Measurements from ENCODE around the gene PDE4A. TPM values are rescaled to one million over a fixed set of nuclear protein-coding genes. Genes with fewer than 3 reads are reported as not detected.
A peak's percentile ranks its signal among the peaks of the same experiment; 100 is the strongest.
"Not testable (repeated sequence)": the region's sequence is repeated elsewhere in the genome, so short reads cannot be mapped to it uniquely, and the experiment has no call there.

Gene PDE4A
- total and polyA plus RNA-seq, 5 donors from 2014 or later = 0.86 to 16.6 (median 4.0) TPM

GRCh38 chr19:10461047-10461949, 41.0 kb downstream of the PDE4A start:
- Histone ChIP-seq H3K36me3 (ENCODE audit: control insufficient read depth, insufficient read depth, low read length) (no peaks in the 10 kb centered on the region), H3K4me3 (ENCODE audit: low read depth, low read length) (peak overlapping the region; percentile 32), H3K27me3 (ENCODE audit: control insufficient read depth, insufficient read depth, low read length) (no peaks in the 10 kb centered on the region), H3K4me1 (ENCODE audit: control insufficient read depth, insufficient read depth, low read length, poor library complexity, severe bottlenecking) (peaks cover 7% of the 10 kb centered on the region), H3K9me3 (ENCODE audit: control insufficient read depth in 2 of 2, low read length in 2 of 2) (no peaks in the 10 kb centered on the region), H3K27ac (ENCODE audit: insufficient read depth, low read length, poor library complexity, severe bottlenecking) (no peak overlapping the region)
- Mint-ChIP-seq H3K27me3 (peaks cover 6% of the 10 kb centered on the region), H3K27ac (no peak overlapping the region), H3K4me1 (peaks cover 0 to 17% (median under 1%) of the 10 kb centered on the region in 4 donors), H3K9me3 (no peaks in the 10 kb centered on the region), H3K4me3 (peak overlapping the region in 3 of 4 donors; percentile 56 to 75 (median 67)), H3K36me3 (no peaks in the 10 kb centered on the region)
- DNase-seq (peak; percentile 74 to 86 (median 79)), ATAC-seq (ENCODE audit: low read depth in 2 of 2) (peak; percentile 73 to 78)

GRCh38 chr19:10462042-10462441, 41.7 kb downstream of the PDE4A start:
- not testable (repeated sequence) for ATAC-seq (ENCODE audit: low read depth in 2 of 2); H3K4me3 ChIP-seq (ENCODE audit: low read depth, low read length); H3K27ac ChIP-seq (ENCODE audit: insufficient read depth, low read length, poor library complexity, severe bottlenecking); H3K36me3 ChIP-seq (ENCODE audit: control insufficient read depth, insufficient read depth, low read length); H3K9me3 Mint-ChIP-seq; H3K9me3 ChIP-seq (ENCODE audit: control insufficient read depth in 2 of 2, low read length in 2 of 2); H3K27me3 Mint-ChIP-seq; H3K4me1 ChIP-seq (ENCODE audit: control insufficient read depth, insufficient read depth, low read length, poor library complexity, severe bottlenecking); DNase-seq; H3K27me3 ChIP-seq (ENCODE audit: control insufficient read depth, insufficient read depth, low read length); H3K36me3 Mint-ChIP-seq
- H3K27ac Mint-ChIP-seq = peak overlapping the region in 1 of 3 donors; percentile 91
- peaks cover 0 to 17% (median under 1%) of the 10 kb centered on the region in 4 donors for H3K4me1 Mint-ChIP-seq
- H3K4me3 Mint-ChIP-seq = peak overlapping the region in 2 of 4 donors; percentile 50 to 67

GRCh38 chr19:10462557-10462956, 42.2 kb downstream of the PDE4A start:
- Histone ChIP-seq H3K27ac (ENCODE audit: insufficient read depth, low read length, poor library complexity, severe bottlenecking) (no peak overlapping the region), H3K36me3 (ENCODE audit: control insufficient read depth, insufficient read depth, low read length) (peaks cover 3% of the 10 kb centered on the region), H3K9me3 (ENCODE audit: control insufficient read depth in 2 of 2, low read length in 2 of 2) (no peaks in the 10 kb centered on the region), H3K27me3 (ENCODE audit: control insufficient read depth, insufficient read depth, low read length) (no peaks in the 10 kb centered on the region), H3K4me3 (ENCODE audit: low read depth, low read length) (no peak overlapping the region), H3K4me1 (ENCODE audit: control insufficient read depth, insufficient read depth, low read length, poor library complexity, severe bottlenecking) (peaks cover 7% of the 10 kb centered on the region)
- Mint-ChIP-seq H3K4me3 (peak overlapping the region in 3 of 4 donors; percentile 4 to 67 (median 35)), H3K4me1 (peaks cover 0 to 17% (median under 1%) of the 10 kb centered on the region in 4 donors), H3K36me3 (peaks cover 4% of the 10 kb centered on the region), H3K27me3 (peaks cover 6% of the 10 kb centered on the region), H3K27ac (no peak overlapping the region), H3K9me3 (peaks cover 0 to 1% (median 0%) of the 10 kb centered on the region in 7 donors)
- no peak for ATAC-seq (ENCODE audit: low read depth in 2 of 2)
- DNase-seq = no peak

- no peak overlapping the region for H3K27ac Mint-ChIP-seq
- H3K4me1 Mint-ChIP-seq = peaks cover 0 to 17% (median under 1%) of the 10 kb centered on the region in 4 donors
- Histone ChIP-seq H3K4me3 (ENCODE audit: low read depth, low read length) (no peak overlapping the region), H3K36me3 (ENCODE audit: control insufficient read depth, insufficient read depth, low read length) (peaks cover 3% of the 10 kb centered on the region), H3K4me1 (ENCODE audit: control insufficient read depth, insufficient read depth, low read length, poor library complexity, severe bottlenecking) (peaks cover 7% of the 10 kb centered on the region), H3K9me3 (ENCODE audit: control insufficient read depth in 2 of 2, low read length in 2 of 2) (no peaks in the 10 kb centered on the region), H3K27ac (ENCODE audit: insufficient read depth, low read length, poor library complexity, severe bottlenecking) (no peak overlapping the region), H3K27me3 (ENCODE audit: control insufficient read depth, insufficient read depth, low read length) (no peaks in the 10 kb centered on the region)
- peaks cover 6% of the 10 kb centered on the region for H3K27me3 Mint-ChIP-seq
- ATAC-seq (ENCODE audit: low read depth in 2 of 2) (no peak), DNase-seq (no peak)
- H3K36me3 Mint-ChIP-seq = peaks cover 7% of the 10 kb centered on the region
- no peak overlapping the region for H3K4me3 Mint-ChIP-seq
- peaks cover 0 to 1% (median 0%) of the 10 kb centered on the region in 7 donors for H3K9me3 Mint-ChIP-seq
These were observed 44.1 kb downstream of the PDE4A start for GRCh38 chr19:10464456-10464855.

DNA sequence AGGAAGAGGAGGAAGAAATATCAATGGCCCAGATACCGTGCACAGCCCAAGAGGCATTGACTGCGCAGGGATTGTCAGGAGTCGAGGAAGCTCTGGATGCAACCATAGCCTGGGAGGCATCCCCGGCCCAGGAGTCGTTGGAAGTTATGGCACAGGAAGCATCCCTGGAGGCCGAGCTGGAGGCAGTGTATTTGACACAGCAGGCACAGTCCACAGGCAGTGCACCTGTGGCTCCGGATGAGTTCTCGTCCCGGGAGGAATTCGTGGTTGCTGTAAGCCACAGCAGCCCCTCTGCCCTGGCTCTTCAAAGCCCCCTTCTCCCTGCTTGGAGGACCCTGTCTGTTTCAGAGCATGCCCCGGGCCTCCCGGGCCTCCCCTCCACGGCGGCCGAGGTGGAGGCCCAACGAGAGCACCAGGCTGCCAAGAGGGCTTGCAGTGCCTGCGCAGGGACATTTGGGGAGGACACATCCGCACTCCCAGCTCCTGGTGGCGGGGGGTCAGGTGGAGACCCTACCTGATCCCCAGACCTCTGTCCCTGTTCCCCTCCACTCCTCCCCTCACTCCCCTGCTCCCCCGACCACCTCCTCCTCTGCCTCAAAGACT, 46.9 kb downstream of the PDE4A start:
- H3K27ac Mint-ChIP-seq = peak overlapping the region in 1 of 3 donors; percentile 77
- H3K36me3 Mint-ChIP-seq = peaks cover 7% of the 10 kb centered on the region
- DNase-seq (no peak), ATAC-seq (ENCODE audit: low read depth in 2 of 2) (no peak)
- peaks cover 0 to 5% (median 0%) of the 10 kb centered on the region in 4 donors for H3K4me1 Mint-ChIP-seq
- no peaks in the 10 kb centered on the region for H3K27me3 ChIP-seq (ENCODE audit: control insufficient read depth, insufficient read depth, low read length)
- H3K36me3 ChIP-seq (ENCODE audit: control insufficient read depth, insufficient read depth, low read length) = peaks cover 3% of the 10 kb centered on the region
- H3K4me3 Mint-ChIP-seq = no peak overlapping the region
- no peaks in the 10 kb centered on the region for H3K9me3 ChIP-seq (ENCODE audit: control insufficient read depth in 2 of 2, low read length in 2 of 2)
- H3K27ac ChIP-seq (ENCODE audit: insufficient read depth, low read length, poor library complexity, severe bottlenecking) = no peak overlapping the region
- no peak overlapping the region for H3K4me3 ChIP-seq (ENCODE audit: low read depth, low read length)
- H3K9me3 Mint-ChIP-seq = peaks cover 0 to 1% (median 0%) of the 10 kb centered on the region in 7 donors
- H3K27me3 Mint-ChIP-seq = peaks cover 11% of the 10 kb centered on the region
- no peaks in the 10 kb centered on the region for H3K4me1 ChIP-seq (ENCODE audit: control insufficient read depth, insufficient read depth, low read length, poor library complexity, severe bottlenecking)

- Mint-ChIP-seq H3K4me1 (peaks cover 0 to 2% (median 0%) of the 10 kb centered on the region in 4 donors), H3K4me3 (no peak overlapping the region), H3K27me3 (peaks cover 6% of the 10 kb centered on the region), H3K27ac (no peak overlapping the region), H3K9me3 (peaks cover 0 to 1% (median 0%) of the 10 kb centered on the region in 7 donors), H3K36me3 (peaks cover 7% of the 10 kb centered on the region)
- Histone ChIP-seq H3K27ac (ENCODE audit: insufficient read depth, low read length, poor library complexity, severe bottlenecking) (no peak overlapping the region), H3K4me3 (ENCODE audit: low read depth, low read length) (no peak overlapping the region), H3K9me3 (ENCODE audit: control insufficient read depth in 2 of 2, low read length in 2 of 2) (no peaks in the 10 kb centered on the region), H3K4me1 (ENCODE audit: control insufficient read depth, insufficient read depth, low read length, poor library complexity, severe bottlenecking) (no peaks in the 10 kb centered on the region), H3K36me3 (ENCODE audit: control insufficient read depth, insufficient read depth, low read length) (peaks cover 3% of the 10 kb centered on the region), H3K27me3 (ENCODE audit: control insufficient read depth, insufficient read depth, low read length) (no peaks in the 10 kb centered on the region)
- DNase-seq = no peak
- no peak for ATAC-seq (ENCODE audit: low read depth in 2 of 2)
These were observed 47.8 kb downstream of the PDE4A start for GRCh38 chr19:10468133-10468532.

DNA sequence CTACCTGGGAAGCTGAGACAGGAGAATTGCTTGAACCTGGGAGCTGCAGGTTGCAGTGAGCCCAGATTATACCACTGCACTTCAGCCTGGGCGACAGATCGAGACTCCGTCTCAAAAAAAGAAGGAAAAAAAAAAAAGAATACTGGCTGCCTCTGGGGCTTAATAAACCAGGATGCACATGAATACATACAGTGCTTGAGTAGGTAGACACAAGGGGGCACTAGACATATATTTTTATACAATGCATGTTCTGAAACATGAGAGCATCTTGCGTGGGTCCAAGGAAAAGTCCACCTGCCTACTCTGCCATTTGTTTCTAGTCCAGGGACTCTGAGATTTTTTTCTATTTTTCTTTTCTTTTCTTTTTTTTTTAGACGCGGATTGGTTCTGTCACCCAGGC, 51.6 kb downstream of the PDE4A start:
- H3K27ac ChIP-seq (ENCODE audit: insufficient read depth, low read length, poor library complexity, severe bottlenecking) = no peak overlapping the region
- H3K36me3 Mint-ChIP-seq = peaks cover 4% of the 10 kb centered on the region
- no peak overlapping the region for H3K4me3 ChIP-seq (ENCODE audit: low read depth, low read length)
- H3K9me3 Mint-ChIP-seq = peaks cover 0 to 1% (median 0%) of the 10 kb centered on the region in 7 donors
- ATAC-seq (ENCODE audit: low read depth in 2 of 2) (peak in 1 of 2 donors; percentile 55), DNase-seq (peak in 2 of 3 donors; percentile 28 to 65)
- no peaks in the 10 kb centered on the region for H3K4me1 ChIP-seq (ENCODE audit: control insufficient read depth, insufficient read depth, low read length, poor library complexity, severe bottlenecking)
- peaks cover 2% of the 10 kb centered on the region for H3K36me3 ChIP-seq (ENCODE audit: control insufficient read depth, insufficient read depth, low read length)
- H3K27me3 Mint-ChIP-seq = peaks cover 5% of the 10 kb centered on the region
- H3K27me3 ChIP-seq (ENCODE audit: control insufficient read depth, insufficient read depth, low read length) = no peaks in the 10 kb centered on the region
- H3K4me1 Mint-ChIP-seq = no peaks in the 10 kb centered on the region
- no peaks in the 10 kb centered on the region for H3K9me3 ChIP-seq (ENCODE audit: control insufficient read depth in 2 of 2, low read length in 2 of 2)
- H3K27ac Mint-ChIP-seq = no peak overlapping the region
- H3K4me3 Mint-ChIP-seq = no peak overlapping the region

Data from CD4-positive, CD25-positive, alpha-beta regulatory T cell (primary cell).